Measurements from ENCODE around the gene S1PR2. TPM values are rescaled to one million over a fixed set of nuclear protein-coding genes. Genes with fewer than 3 reads are reported as not detected.

Gene S1PR2
- total RNA-seq, 2 donors from 2014 or later, result 4.5 to 8.5 TPM

- intact Hi-C loops (cut with DNase I), result no loop called here
- 85% methylated on average over 8 of the region's 8 CpGs for WGBS
Observed at GRCh38 chr19:10260141-10260584, 29.0 kb upstream of the S1PR2 start.

GRCh38 chr19:10259162-10259905 is 28.2 kb upstream of the S1PR2 start:
- Histone ChIP-seq H3K4me1 (replicated peaks) (no peaks in the 10 kb centered on the region), H3K27ac (no peak overlapping the region), H3K9me3 (no peaks in the 10 kb centered on the region), H3K36me3 (peaks cover 0 to 24% of the 10 kb centered on the region in 2 donors), H3K27me3 (replicated peaks; ENCODE audit: insufficient read depth) (no peaks in the 10 kb centered on the region), H3K4me3 (no peak overlapping the region)
- peak; percentile 66 for DNase-seq (ENCODE audit: low spot score)
- peak; percentile 24 to 63 (median 46) for TF ChIP-seq CTCF (IDR thresholded peaks at IDR 0.05)
- TF ChIP-seq POLR2A (IDR thresholded peaks at IDR 0.05), result no peak
- 53% methylated on average over 31 of the region's 32 CpGs for WGBS
- intact Hi-C loops (cut with DNase I), result loop anchor here (10.0 kb wide), 1 partner anchor 325 kb away; the partner anchor contains the start of gene OLFM2

More at GRCh38 chr19:10260141-10260584, 29.0 kb upstream of the S1PR2 start:
- H3K27ac ChIP-seq, result no peak overlapping the region
- peaks cover 0 to 16% of the 10 kb centered on the region in 2 donors for H3K36me3 ChIP-seq
- TF ChIP-seq POLR2A (IDR thresholded peaks at IDR 0.05) (no peak), CTCF (IDR thresholded peaks at IDR 0.05) (no peak), POLR2AphosphoS5 (IDR thresholded peaks at IDR 0.05) (no peak)
- H3K9me3 ChIP-seq, result no peaks in the 10 kb centered on the region
- no peak for DNase-seq (ENCODE audit: low spot score)
- H3K27me3 ChIP-seq (replicated peaks; ENCODE audit: insufficient read depth), result no peaks in the 10 kb centered on the region
- no peak overlapping the region for H3K4me3 ChIP-seq
- no peaks in the 10 kb centered on the region for H3K4me1 ChIP-seq (replicated peaks)

- intact Hi-C loops (cut with DNase I), result loop anchor here (10.0 kb wide), 1 partner anchor 323 kb away; the partner anchor contains the start of gene OLFM2
- H3K36me3 ChIP-seq, result peaks cover 0 to 24% of the 10 kb centered on the region in 2 donors
- H3K27me3 ChIP-seq (replicated peaks; ENCODE audit: insufficient read depth), result no peaks in the 10 kb centered on the region
- TF ChIP-seq CTCF (IDR thresholded peaks at IDR 0.05) (no peak), POLR2A (IDR thresholded peaks at IDR 0.05) (no peak), POLR2AphosphoS5 (IDR thresholded peaks at IDR 0.05) (no peak)
- H3K27ac ChIP-seq, result no peak overlapping the region
- no peak overlapping the region for H3K4me3 ChIP-seq
- no peaks in the 10 kb centered on the region for H3K9me3 ChIP-seq
- DNase-seq (ENCODE audit: low spot score), result no peak
- 96% methylated on average over 11 of the region's 18 CpGs for WGBS
- H3K4me1 ChIP-seq (replicated peaks), result no peaks in the 10 kb centered on the region
Observed at GRCh38 chr19:10258080-10258710, 27.1 kb upstream of the S1PR2 start.

- intact Hi-C loops (cut with DNase I), result loop anchor here (10.0 kb wide), 1 partner anchor 322 kb away; the partner anchor contains the start of gene OLFM2
- Histone ChIP-seq H3K9me3 (no peaks in the 10 kb centered on the region), H3K27me3 (replicated peaks; ENCODE audit: insufficient read depth) (no peaks in the 10 kb centered on the region), H3K4me1 (replicated peaks) (peaks cover 4% of the 10 kb centered on the region), H3K4me3 (no peak overlapping the region), H3K27ac (no peak overlapping the region), H3K36me3 (peaks cover 0 to 24% of the 10 kb centered on the region in 2 donors)
- DNase-seq (ENCODE audit: low spot score), result no peak
- TF ChIP-seq POLR2A (IDR thresholded peaks at IDR 0.05), result no peak
- WGBS, result 86% methylated on average over 9 of the region's 9 CpGs
Observed at GRCh38 chr19:10256970-10257615, 26.0 kb upstream of the S1PR2 start.

- TF ChIP-seq CTCF (IDR thresholded peaks at IDR 0.05) (no peak), POLR2AphosphoS5 (IDR thresholded peaks at IDR 0.05) (no peak)
- H3K9me3 ChIP-seq, result no peaks in the 10 kb centered on the region
- peaks cover 4% of the 10 kb centered on the region for H3K4me1 ChIP-seq (replicated peaks)
- H3K4me3 ChIP-seq, result no peak overlapping the region
- peaks cover 0 to 24% of the 10 kb centered on the region in 2 donors for H3K36me3 ChIP-seq
- no peak for DNase-seq (ENCODE audit: low spot score)
- no peak overlapping the region for H3K27ac ChIP-seq
- no peaks in the 10 kb centered on the region for H3K27me3 ChIP-seq (replicated peaks; ENCODE audit: insufficient read depth)
- 76% methylated on average over 16 of the region's 18 CpGs for WGBS
- intact Hi-C loops (cut with DNase I), result loop anchor here (10.0 kb wide), 1 partner anchor 322 kb away; the partner anchor contains the start of gene OLFM2
Observed at GRCh38 chr19:10256551-10256950, 25.4 kb upstream of the S1PR2 start.
